ENCODE results near the gene PAPPA. TPM values are rescaled to one million over a fixed set of nuclear protein-coding genes. Genes with fewer than 3 reads are reported as not detected.

PAPPA gene
- total RNA-seq, 1 experiment from 2014 or later, result 0.22 TPM

- no peaks in the 10 kb centered on the region for H3K9me3 Mint-ChIP-seq
- H3K4me3 Mint-ChIP-seq, result no peak overlapping the region
- H3K36me3 Mint-ChIP-seq, result no peaks in the 10 kb centered on the region
- POLR2A ChIA-PET, result interaction anchor here (0.7 kb wide), 1 partner anchor 16 kb away, joined by 3 read pairs; no protein-coding TSS in a partner anchor
- no peak overlapping the region for H3K27ac Mint-ChIP-seq
- TF ChIP-seq ATF1 (CRISPR knock-in tag; IDR thresholded peaks at IDR 0.05), result no peak
- no peak for TF ChIP-seq NFE2L1 (CRISPR knock-in tag; IDR thresholded peaks at IDR 0.05)
- TF ChIP-seq ZNF317 (CRISPR knock-in tag; IDR thresholded peaks at IDR 0.05; ENCODE audit: borderline replicate concordance, low read depth), result no peak
- no peak for TF ChIP-seq ETV6 (CRISPR knock-in tag; IDR thresholded peaks at IDR 0.05)
- TF ChIP-seq, protein P1, sequence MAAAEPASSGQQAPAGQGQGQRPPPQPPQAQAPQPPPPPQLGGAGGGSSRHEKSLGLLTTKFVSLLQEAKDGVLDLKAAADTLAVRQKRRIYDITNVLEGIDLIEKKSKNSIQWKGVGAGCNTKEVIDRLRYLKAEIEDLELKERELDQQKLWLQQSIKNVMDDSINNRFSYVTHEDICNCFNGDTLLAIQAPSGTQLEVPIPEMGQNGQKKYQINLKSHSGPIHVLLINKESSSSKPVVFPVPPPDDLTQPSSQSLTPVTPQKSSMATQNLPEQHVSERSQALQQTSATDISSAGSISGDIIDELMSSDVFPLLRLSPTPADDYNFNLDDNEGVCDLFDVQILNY (CRISPR knock-in tag; IDR thresholded peaks at IDR 0.05), result no peak
- no peak for TF ChIP-seq OVOL2 (CRISPR knock-in tag; IDR thresholded peaks at IDR 0.05; ENCODE audit: borderline replicate concordance)
- TF ChIP-seq, protein P2, sequence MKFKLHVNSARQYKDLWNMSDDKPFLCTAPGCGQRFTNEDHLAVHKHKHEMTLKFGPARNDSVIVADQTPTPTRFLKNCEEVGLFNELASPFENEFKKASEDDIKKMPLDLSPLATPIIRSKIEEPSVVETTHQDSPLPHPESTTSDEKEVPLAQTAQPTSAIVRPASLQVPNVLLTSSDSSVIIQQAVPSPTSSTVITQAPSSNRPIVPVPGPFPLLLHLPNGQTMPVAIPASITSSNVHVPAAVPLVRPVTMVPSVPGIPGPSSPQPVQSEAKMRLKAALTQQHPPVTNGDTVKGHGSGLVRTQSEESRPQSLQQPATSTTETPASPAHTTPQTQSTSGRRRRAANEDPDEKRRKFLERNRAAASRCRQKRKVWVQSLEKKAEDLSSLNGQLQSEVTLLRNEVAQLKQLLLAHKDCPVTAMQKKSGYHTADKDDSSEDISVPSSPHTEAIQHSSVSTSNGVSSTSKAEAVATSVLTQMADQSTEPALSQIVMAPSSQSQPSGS (CRISPR knock-in tag; IDR thresholded peaks at IDR 0.05; ENCODE audit: borderline replicate concordance, low read depth), result no peak
- TF ChIP-seq FOXJ3 (CRISPR knock-in tag; IDR thresholded peaks at IDR 0.05; ENCODE audit: borderline replicate concordance), result no peak
- TF ChIP-seq, protein P3, sequence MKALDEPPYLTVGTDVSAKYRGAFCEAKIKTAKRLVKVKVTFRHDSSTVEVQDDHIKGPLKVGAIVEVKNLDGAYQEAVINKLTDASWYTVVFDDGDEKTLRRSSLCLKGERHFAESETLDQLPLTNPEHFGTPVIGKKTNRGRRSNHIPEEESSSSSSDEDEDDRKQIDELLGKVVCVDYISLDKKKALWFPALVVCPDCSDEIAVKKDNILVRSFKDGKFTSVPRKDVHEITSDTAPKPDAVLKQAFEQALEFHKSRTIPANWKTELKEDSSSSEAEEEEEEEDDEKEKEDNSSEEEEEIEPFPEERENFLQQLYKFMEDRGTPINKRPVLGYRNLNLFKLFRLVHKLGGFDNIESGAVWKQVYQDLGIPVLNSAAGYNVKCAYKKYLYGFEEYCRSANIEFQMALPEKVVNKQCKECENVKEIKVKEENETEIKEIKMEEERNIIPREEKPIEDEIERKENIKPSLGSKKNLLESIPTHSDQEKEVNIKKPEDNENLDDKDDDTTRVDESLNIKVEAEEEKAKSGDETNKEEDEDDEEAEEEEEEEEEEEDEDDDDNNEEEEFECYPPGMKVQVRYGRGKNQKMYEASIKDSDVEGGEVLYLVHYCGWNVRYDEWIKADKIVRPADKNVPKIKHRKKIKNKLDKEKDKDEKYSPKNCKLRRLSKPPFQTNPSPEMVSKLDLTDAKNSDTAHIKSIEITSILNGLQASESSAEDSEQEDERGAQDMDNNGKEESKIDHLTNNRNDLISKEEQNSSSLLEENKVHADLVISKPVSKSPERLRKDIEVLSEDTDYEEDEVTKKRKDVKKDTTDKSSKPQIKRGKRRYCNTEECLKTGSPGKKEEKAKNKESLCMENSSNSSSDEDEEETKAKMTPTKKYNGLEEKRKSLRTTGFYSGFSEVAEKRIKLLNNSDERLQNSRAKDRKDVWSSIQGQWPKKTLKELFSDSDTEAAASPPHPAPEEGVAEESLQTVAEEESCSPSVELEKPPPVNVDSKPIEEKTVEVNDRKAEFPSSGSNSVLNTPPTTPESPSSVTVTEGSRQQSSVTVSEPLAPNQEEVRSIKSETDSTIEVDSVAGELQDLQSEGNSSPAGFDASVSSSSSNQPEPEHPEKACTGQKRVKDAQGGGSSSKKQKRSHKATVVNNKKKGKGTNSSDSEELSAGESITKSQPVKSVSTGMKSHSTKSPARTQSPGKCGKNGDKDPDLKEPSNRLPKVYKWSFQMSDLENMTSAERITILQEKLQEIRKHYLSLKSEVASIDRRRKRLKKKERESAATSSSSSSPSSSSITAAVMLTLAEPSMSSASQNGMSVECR (CRISPR knock-in tag; IDR thresholded peaks at IDR 0.05; ENCODE audit: borderline replicate concordance), result no peak
- TF ChIP-seq ZBTB21 (CRISPR knock-in tag; IDR thresholded peaks at IDR 0.05; ENCODE audit: borderline replicate concordance), result no peak
- TF ChIP-seq TEAD1 (CRISPR knock-in tag; IDR thresholded peaks at IDR 0.05), result no peak
- TF ChIP-seq PRDM15 (CRISPR knock-in tag; IDR thresholded peaks at IDR 0.05), result no peak
- peaks cover 21% of the 10 kb centered on the region for H3K27me3 Mint-ChIP-seq (ENCODE audit: low read depth)
- CTCF ChIA-PET, result no interaction called here
- ATAC-seq (no peak), DNase-seq (ENCODE audit: low spot score) (no peak)
- H3K4me1 Mint-ChIP-seq, result peaks cover 20% of the 10 kb centered on the region
Observed at GRCh38 chr9:116323571-116323970, 170.0 kb downstream of the PAPPA start.

DNA sequence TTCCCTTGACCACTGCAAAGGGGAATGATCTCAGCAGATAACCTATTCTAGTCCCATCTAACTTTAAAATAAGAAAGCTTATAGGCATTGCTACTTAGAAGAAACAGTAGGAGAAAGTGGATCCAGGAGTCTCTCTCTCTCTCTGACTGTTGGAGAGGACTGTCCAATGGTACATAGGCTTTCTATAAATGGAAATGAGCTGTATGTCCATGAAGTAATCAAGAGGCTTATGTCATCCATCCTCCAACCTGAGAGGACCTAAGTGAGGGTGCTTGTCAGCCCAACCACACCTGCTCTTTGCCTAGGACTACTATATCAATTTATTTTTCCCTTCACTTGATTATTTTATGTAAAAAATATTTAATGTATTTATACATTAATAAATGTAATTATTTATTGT is 172.3 kb downstream of the PAPPA start:
- Mint-ChIP-seq H3K4me1 (peaks cover 20% of the 10 kb centered on the region), H3K27me3 (ENCODE audit: low read depth) (peaks cover 28% of the 10 kb centered on the region), H3K36me3 (no peaks in the 10 kb centered on the region)

More for the DNA sequence above, 172.3 kb downstream of the PAPPA start:
- ATAC-seq, result no peak
- POLR2A ChIA-PET, result no interaction called here
- Mint-ChIP-seq H3K4me3 (no peak overlapping the region), H3K27ac (no peak overlapping the region), H3K9me3 (no peaks in the 10 kb centered on the region)
- CTCF ChIA-PET, result no interaction called here
- TF ChIP-seq GRHL2 (CRISPR knock-in tag; IDR thresholded peaks at IDR 0.05; ENCODE audit: insufficient replicate concordance, severe bottlenecking) (no peak), ELF4 (CRISPR knock-in tag; IDR thresholded peaks at IDR 0.05; ENCODE audit: low read depth) (no peak), NFE2L1 (CRISPR knock-in tag; IDR thresholded peaks at IDR 0.05) (no peak), SMAD4 (CRISPR knock-in tag; IDR thresholded peaks at IDR 0.05) (no peak), MAX (CRISPR knock-in tag; IDR thresholded peaks at IDR 0.05) (no peak), CTCF (IDR thresholded peaks at IDR 0.05) (no peak), HMGXB4 (CRISPR knock-in tag; IDR thresholded peaks at IDR 0.05) (no peak)
- TF ChIP-seq, protein P4, sequence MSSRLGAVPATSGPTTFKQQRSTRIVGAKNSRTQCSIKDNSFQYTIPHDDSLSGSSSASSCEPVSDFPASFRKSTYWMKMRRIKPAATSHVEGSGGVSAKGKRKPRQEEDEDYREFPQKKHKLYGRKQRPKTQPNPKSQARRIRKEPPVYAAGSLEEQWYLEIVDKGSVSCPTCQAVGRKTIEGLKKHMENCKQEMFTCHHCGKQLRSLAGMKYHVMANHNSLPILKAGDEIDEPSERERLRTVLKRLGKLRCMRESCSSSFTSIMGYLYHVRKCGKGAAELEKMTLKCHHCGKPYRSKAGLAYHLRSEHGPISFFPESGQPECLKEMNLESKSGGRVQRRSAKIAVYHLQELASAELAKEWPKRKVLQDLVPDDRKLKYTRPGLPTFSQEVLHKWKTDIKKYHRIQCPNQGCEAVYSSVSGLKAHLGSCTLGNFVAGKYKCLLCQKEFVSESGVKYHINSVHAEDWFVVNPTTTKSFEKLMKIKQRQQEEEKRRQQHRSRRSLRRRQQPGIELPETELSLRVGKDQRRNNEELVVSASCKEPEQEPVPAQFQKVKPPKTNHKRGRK (CRISPR knock-in tag; IDR thresholded peaks at IDR 0.05; ENCODE audit: borderline replicate concordance), result no peak
- no peak for DNase-seq (ENCODE audit: low spot score)

All from WTC11 (cell line).